HUES48 (cell line): ENCODE measurements around the gene MAGI1.

ENCODE experiments used
- H3K27ac ChIP-seq: one replicate; pipeline ENCODE4 v1.7.0; 2013; ENCODE audit warnings: low read depth, low read length, inconsistent platforms
- H3K27me3 ChIP-seq: 2 replicates; pipeline ENCODE4 v1.6.1; 2013; ENCODE audit warnings: mild to moderate bottlenecking, low read length; ENCODE audit not compliant: control insufficient read depth, insufficient read depth
- H3K36me3 ChIP-seq: 2 replicates; pipeline ENCODE4 v1.6.1; 2013; ENCODE audit warnings: low read length; ENCODE audit not compliant: control insufficient read depth, insufficient read depth
- H3K4me1 ChIP-seq: 2 replicates; pipeline ENCODE4 v1.6.1; 2013; ENCODE audit warnings: mild to moderate bottlenecking, low read length; ENCODE audit not compliant: control insufficient read depth, insufficient read depth
- H3K4me3 ChIP-seq: 2 replicates; pipeline ENCODE4 v1.5.1; 2013; ENCODE audit warnings: mild to moderate bottlenecking, low read depth, low read length
- H3K9ac ChIP-seq: 2 replicates; pipeline ENCODE4 v1.6.1; 2013; ENCODE audit warnings: mild to moderate bottlenecking, low read depth, low read length, moderate library complexity
- H3K9me3 ChIP-seq: 2 replicates; pipeline ENCODE4 v1.6.1; 2013; ENCODE audit warnings: low read length; ENCODE audit not compliant: control insufficient read depth, insufficient read depth

Gene MAGI1

DNA sequence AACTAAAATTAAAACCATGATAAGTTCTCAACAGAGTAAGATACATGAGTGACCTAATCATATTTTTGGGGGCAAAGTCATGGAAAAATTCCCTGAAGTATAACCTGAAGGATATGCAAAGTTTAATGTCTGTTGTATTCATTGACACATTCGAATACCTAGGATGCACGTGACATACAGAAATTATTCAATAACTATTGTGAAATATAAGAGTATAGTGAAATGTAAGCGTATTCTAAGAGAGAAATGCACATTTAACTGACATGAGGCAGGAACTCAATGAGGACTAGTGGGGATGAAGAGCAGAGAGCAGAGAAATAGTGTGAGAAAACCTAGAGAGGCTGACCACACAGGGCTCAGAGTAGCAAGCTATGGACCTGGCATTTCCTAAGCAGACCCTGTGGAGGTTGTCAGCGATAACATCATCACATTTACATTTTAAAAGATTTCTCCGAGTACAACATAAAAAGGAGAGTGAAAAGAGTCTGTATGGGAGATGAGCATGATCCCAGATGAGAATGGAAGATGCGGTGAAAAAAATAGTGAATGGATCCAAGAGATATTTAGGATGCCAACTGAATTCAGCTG, 588.8 kb downstream of the MAGI1 start:
- Histone ChIP-seq H3K27ac (no peak overlapping the region), H3K9me3 (no peaks in the 10 kb centered on the region), H3K9ac (no peak overlapping the region), H3K4me3 (no peak overlapping the region), H3K27me3 (no peaks in the 10 kb centered on the region), H3K36me3 (peaks cover 24% of the 10 kb centered on the region), H3K4me1 (peaks cover 9% of the 10 kb centered on the region; the same call in 1 of the 2 replicates)

DNA sequence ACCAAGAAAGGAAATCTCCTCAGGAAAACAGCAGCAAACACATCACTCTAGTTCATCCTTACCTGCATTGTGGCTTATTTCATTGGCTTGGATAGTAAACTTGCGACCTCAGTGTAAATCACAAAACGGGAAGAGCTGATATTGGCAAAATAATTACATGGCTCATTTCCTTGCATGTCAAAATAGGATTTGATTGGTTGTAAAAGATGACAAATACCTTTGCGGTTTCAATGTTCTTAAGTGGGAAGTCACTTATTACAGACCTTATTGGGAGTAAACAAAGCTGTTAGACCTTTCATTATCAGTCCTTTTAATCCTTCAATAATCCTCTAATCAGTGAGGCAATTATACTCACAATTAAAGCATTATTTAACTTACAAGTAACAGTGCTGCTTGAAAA, 590.6 kb downstream of the MAGI1 start:
- Histone ChIP-seq H3K9me3 (no peaks in the 10 kb centered on the region), H3K36me3 (peaks cover 26% of the 10 kb centered on the region), H3K9ac (no peak overlapping the region), H3K4me1 (peaks cover 18% of the 10 kb centered on the region), H3K27ac (no peak overlapping the region), H3K27me3 (no peaks in the 10 kb centered on the region), H3K4me3 (no peak overlapping the region)

DNA sequence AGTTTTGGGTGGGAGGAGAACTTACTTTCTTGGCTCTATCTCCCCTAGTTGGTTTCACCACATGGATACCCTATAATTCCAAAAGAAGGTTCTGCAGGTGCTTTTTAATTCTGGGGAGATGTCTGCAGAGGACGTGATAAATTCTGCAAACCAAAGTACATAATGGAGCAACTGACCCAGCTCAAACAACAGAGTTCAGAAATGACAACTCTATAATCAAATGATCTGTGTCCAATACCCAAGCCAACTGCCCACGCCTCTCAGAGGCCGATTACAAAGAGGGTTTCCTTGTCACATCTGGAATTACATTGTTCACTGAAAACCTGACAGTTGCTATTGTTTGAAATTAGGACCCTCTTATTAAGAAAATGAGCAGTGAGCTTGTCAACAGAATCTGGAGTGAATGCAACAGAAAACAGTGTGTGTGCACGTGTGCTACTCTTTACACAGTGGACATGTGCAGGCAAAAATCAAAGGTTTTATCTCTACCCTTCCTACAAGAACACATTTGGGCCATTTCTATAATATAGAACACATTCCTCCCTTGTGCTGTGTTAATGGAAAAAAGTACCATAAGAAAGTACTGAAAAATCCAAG, 593.0 kb downstream of the MAGI1 start:
- peaks cover 34% of the 10 kb centered on the region for H3K36me3 ChIP-seq
- H3K27ac ChIP-seq, result no peak overlapping the region
- H3K9ac ChIP-seq, result no peak overlapping the region
- H3K9me3 ChIP-seq, result no peaks in the 10 kb centered on the region
- H3K27me3 ChIP-seq, result no peaks in the 10 kb centered on the region
- no peak overlapping the region for H3K4me3 ChIP-seq
- H3K4me1 ChIP-seq, result peaks cover 18% of the 10 kb centered on the region

DNA sequence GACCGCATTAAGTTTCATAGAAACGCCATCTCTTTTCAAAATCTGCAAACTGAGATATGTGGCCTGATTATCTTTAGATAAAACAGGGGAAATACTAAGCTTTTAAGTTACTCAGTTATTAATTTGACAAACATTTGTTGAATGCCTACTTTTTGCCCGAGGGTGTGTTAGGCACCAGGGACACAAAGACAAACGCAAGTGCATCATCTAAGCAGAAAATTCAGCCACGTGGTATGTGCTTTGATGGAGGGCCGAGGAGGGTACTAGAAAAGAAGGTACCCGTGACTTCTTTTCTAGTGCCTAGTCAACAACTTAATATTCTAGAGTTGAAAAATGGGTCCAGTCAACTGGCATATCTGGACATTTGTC, 594.3 kb downstream of the MAGI1 start:
- no peaks in the 10 kb centered on the region for H3K27me3 ChIP-seq
- peaks cover 36% of the 10 kb centered on the region for H3K36me3 ChIP-seq
- no peaks in the 10 kb centered on the region for H3K9me3 ChIP-seq
- no peak overlapping the region for H3K9ac ChIP-seq
- H3K27ac ChIP-seq, result no peak overlapping the region
- no peak overlapping the region for H3K4me3 ChIP-seq
- peaks cover 13% of the 10 kb centered on the region for H3K4me1 ChIP-seq

DNA sequence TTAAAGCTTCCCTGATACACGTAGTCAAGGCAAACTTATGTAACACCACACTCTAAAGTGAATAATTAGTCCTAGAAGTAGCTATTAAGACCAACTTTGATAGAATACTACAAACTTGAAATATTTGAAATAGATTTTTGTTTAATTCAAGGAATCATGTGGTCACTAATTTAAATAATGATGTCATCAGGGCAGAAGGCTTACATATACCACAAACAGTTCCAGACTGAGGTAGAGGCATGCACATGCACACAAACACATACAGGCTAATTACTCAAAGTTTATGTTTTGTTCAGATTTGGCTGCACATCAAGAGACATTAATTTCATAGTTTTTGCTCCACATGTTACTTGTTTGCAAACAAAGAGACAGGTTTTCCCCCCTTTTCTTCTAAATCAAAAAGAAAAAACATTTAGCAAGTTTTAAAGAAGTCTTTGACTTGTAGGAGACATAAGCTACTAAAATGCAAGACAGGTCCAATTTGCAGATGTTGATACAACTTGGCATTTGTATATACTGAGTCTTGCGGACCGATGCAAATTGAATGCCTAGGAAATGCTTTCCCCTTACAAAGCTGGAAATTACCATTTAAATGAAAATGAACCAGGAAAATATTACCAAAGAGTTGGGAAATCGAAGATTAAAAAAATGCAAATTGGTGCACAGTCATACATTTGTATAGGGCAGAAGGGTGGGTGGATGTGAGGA, 594.8 kb downstream of the MAGI1 start:
- no peak overlapping the region for H3K27ac ChIP-seq
- no peaks in the 10 kb centered on the region for H3K27me3 ChIP-seq
- no peaks in the 10 kb centered on the region for H3K9me3 ChIP-seq
- H3K9ac ChIP-seq, result no peak overlapping the region
- H3K4me1 ChIP-seq, result peaks cover 13% of the 10 kb centered on the region
- H3K36me3 ChIP-seq, result peaks cover 41% of the 10 kb centered on the region
- no peak overlapping the region for H3K4me3 ChIP-seq

DNA sequence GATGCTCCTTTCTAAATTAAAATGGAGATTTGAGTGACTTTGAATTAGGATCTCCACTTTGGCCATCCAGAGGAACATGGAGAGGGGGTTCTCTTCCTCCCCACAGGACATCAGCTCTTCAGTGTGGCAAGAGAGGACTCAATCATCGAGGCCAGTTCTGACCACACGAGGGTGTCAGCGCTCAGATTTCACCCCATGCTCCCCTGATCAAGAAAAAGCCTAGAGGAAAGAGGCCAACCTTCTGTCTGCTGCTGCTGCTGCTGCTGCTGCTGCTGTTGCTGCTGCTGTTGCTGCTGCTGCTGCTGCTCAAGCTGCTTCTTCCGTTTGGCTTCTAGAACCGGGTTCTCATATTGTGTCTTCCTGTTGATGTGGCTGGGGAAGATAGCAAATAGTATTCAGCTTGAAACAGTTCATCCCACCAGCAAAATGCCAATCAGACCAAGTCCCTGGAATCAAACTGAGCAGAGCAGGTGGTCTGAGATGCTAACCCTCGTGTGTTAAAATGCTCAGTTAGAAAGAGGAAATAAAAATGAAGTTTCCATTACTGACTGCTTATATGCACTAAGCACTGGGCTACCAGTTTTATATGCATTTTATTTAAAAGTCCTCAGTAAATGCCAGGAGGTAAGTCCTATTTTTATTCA, 599.0 kb downstream of the MAGI1 start:
- no peak overlapping the region for H3K4me3 ChIP-seq
- H3K9ac ChIP-seq, result no peak overlapping the region
- peaks cover 13% of the 10 kb centered on the region for H3K4me1 ChIP-seq
- H3K27me3 ChIP-seq, result no peaks in the 10 kb centered on the region
- peaks cover 65% of the 10 kb centered on the region for H3K36me3 ChIP-seq
- peak overlapping the region; percentile 38 for H3K27ac ChIP-seq
- H3K9me3 ChIP-seq, result no peaks in the 10 kb centered on the region

DNA sequence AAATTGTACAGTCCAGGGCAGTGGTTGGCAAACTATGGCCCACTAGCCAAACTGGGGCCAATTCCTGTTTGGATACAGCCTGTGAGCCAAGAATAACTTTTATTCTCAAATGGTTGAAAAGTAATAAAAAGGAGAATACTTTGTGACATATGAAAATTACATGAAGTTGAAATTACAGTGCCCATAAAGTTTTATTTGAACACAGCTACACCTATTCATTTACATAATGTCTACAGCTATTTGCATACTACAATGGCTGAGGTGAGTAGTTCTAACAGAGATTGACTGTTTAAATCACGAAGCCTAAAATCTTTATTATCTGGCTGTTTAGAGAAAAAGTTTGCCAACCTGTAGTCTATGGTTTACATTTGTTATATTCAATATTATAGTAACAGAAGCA, 600.1 kb downstream of the MAGI1 start:
- Histone ChIP-seq H3K4me1 (peaks cover 4% of the 10 kb centered on the region; the same call in 1 of the 2 replicates), H3K36me3 (peaks cover 76% of the 10 kb centered on the region), H3K27me3 (no peaks in the 10 kb centered on the region), H3K9me3 (no peaks in the 10 kb centered on the region), H3K9ac (no peak overlapping the region), H3K27ac (no peak overlapping the region), H3K4me3 (no peak overlapping the region)

DNA sequence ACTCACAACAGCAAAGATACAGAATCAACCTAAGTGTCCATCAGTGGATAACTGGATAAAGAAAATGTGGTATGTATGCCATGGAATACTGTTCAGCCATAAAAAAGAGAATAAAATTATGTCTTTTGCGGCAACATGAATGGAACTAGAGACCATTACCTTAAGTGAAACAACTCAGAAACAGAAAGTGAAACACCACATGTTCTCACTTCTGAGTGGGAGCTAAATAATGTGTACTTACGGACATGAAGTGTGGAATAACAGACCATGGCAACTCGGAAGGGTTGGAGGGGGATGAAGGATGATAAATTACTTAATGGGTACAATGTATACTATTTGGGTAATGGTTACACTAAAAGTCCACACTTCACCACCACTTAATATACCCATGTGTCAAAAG, 600.6 kb downstream of the MAGI1 start:
- Histone ChIP-seq H3K4me3 (no peak overlapping the region), H3K4me1 (peaks cover 4% of the 10 kb centered on the region; the same call in 1 of the 2 replicates), H3K9ac (no peak overlapping the region), H3K27ac (no peak overlapping the region), H3K27me3 (no peaks in the 10 kb centered on the region), H3K36me3 (peaks cover 78% of the 10 kb centered on the region), H3K9me3 (no peaks in the 10 kb centered on the region)

DNA sequence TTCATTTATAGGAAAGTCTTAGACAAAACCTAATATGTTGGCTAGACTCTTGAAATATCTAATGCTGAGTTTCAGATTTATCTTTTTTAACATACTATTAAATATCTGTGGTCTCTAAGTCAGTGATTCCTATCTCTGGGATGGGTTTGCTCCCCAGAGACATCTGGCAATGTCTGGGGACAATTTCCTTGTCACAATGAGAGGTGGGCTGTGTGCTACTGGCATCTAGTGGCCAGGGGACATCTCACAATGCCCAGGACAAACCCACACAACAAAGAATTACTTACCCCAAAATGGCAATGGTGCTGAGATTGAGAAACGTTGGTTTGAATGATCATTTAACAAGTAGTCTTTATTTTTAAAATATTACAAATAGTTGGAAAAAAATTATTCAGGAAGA, 602.1 kb downstream of the MAGI1 start:
- peaks cover 4% of the 10 kb centered on the region; the same call in 1 of the 2 replicates for H3K4me1 ChIP-seq
- H3K9ac ChIP-seq, result no peak overlapping the region
- no peaks in the 10 kb centered on the region for H3K9me3 ChIP-seq
- no peaks in the 10 kb centered on the region for H3K27me3 ChIP-seq
- H3K36me3 ChIP-seq, result peaks cover 80% of the 10 kb centered on the region
- no peak overlapping the region for H3K4me3 ChIP-seq
- no peak overlapping the region for H3K27ac ChIP-seq

DNA sequence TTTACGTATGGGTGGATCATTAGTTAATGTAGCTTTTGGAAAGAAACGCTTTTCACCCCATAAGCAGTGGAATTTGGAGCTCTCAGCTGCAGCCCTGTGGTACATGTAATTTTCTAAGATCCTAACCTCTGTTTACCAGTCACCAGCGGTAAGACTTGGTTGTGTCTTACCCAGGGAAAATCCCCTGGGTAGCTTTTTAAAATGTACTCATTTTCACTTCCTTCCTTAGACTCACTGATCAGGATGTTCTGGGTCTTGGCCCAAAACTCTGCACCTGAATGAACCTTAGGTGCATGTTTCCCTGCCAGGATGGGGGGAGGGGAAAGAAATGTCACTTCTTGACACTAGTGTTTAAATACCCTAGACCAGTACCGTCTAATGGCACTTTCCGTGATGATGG, 605.2 kb downstream of the MAGI1 start:
- Histone ChIP-seq H3K4me1 (no peaks in the 10 kb centered on the region), H3K4me3 (no peak overlapping the region), H3K36me3 (peaks cover 88% of the 10 kb centered on the region), H3K27ac (no peak overlapping the region), H3K9me3 (no peaks in the 10 kb centered on the region), H3K9ac (no peak overlapping the region), H3K27me3 (no peaks in the 10 kb centered on the region)
